ENCODE measurements around the gene SCD5. TPM values are rescaled to one million over a fixed set of nuclear protein-coding genes. Genes with fewer than 3 reads are reported as not detected.
"Not testable (repeated sequence)": the region's sequence is repeated elsewhere in the genome, so short reads cannot be mapped to it uniquely, and the experiment has no call there.

Gene SCD5
- polyA plus RNA-seq, 1 donor = 68.1 TPM

- Histone ChIP-seq H3K4me1 (ENCODE audit: control insufficient read depth, insufficient read depth, low read length) (no peaks in the 10 kb centered on the region), H3K36me3 (ENCODE audit: control insufficient read depth, insufficient read depth, low read length) (peaks cover 62% of the 10 kb centered on the region), H3K9me3 (ENCODE audit: control insufficient read depth, low read depth, low read length) (no peaks in the 10 kb centered on the region), H3K4me3 (ENCODE audit: low read length) (no peak overlapping the region), H3K27me3 (ENCODE audit: control insufficient read depth, insufficient read depth, low read length) (no peaks in the 10 kb centered on the region), H3K27ac (ENCODE audit: low read length) (no peak overlapping the region)
- no CpG with 5 or more reads among the region's 2 CpGs for WGBS (ENCODE audit: insufficient coverage, low lambda C conversion rate)
- no peak for DNase-seq
Observed at GRCh38 chr4:82818664-82819662, 20.4 kb upstream of the SCD5 start.

DNA sequence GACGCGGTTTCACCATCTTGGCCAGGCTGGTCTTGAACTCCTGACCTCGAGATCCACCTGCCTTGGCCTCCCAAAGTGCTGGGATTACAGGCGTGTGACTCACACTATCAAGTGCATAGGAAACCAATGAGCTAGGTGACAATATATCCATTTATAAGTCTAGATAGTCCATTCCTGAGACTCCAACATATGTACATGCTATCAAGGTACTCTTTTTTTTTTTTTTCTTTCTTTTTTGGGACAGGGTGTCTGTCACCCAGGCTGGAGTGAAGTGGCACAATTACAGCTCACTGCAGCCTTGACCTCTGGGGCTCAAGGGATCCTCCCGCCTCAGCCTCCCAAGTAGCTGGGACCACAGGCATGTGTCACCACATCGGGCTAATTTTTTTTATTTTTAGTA lies 18.3 kb upstream of the SCD5 start:
- peaks cover 43% of the 10 kb centered on the region for H3K36me3 ChIP-seq (ENCODE audit: control insufficient read depth, insufficient read depth, low read length)
- not testable (repeated sequence) for H3K4me3 ChIP-seq (ENCODE audit: low read length); H3K27me3 ChIP-seq (ENCODE audit: control insufficient read depth, insufficient read depth, low read length); H3K4me1 ChIP-seq (ENCODE audit: control insufficient read depth, insufficient read depth, low read length); DNase-seq; H3K9me3 ChIP-seq (ENCODE audit: control insufficient read depth, low read depth, low read length); H3K27ac ChIP-seq (ENCODE audit: low read length)
- WGBS (ENCODE audit: insufficient coverage, low lambda C conversion rate) = 100% methylated on average over 2 of the region's 6 CpGs

DNA sequence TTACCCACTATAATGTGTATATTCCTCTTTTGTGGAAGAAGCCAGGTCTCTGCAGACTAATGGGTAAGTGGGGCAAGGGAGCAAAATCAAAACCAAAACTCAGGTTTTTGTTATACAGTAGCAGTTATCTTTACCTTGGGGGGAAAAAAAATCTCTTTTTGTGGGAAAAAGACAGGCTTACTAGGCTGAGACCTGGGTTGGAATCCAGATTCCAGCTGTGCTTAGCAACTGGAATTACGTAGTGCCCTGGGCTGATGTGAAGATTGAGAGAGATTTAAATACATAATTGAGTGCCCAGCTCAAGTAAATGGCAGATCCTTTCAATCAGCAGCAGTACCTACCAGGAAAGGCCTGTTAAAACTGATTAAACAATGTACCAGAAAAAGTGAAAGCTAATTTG lies 15.4 kb upstream of the SCD5 start:
- H3K27ac ChIP-seq (ENCODE audit: low read length) = no peak overlapping the region
- no peak overlapping the region for H3K4me3 ChIP-seq (ENCODE audit: low read length)
- H3K9me3 ChIP-seq (ENCODE audit: control insufficient read depth, low read depth, low read length) = no peaks in the 10 kb centered on the region
- no CpG with 5 or more reads among the region's 1 CpG for WGBS (ENCODE audit: insufficient coverage, low lambda C conversion rate)
- peaks cover 20% of the 10 kb centered on the region for H3K36me3 ChIP-seq (ENCODE audit: control insufficient read depth, insufficient read depth, low read length)
- no peak for DNase-seq
- H3K4me1 ChIP-seq (ENCODE audit: control insufficient read depth, insufficient read depth, low read length) = no peaks in the 10 kb centered on the region
- H3K27me3 ChIP-seq (ENCODE audit: control insufficient read depth, insufficient read depth, low read length) = no peaks in the 10 kb centered on the region

- Histone ChIP-seq H3K4me1 (ENCODE audit: control insufficient read depth, insufficient read depth, low read length) (no peaks in the 10 kb centered on the region), H3K27me3 (ENCODE audit: control insufficient read depth, insufficient read depth, low read length) (no peaks in the 10 kb centered on the region), H3K4me3 (ENCODE audit: low read length) (no peak overlapping the region), H3K9me3 (ENCODE audit: control insufficient read depth, low read depth, low read length) (no peaks in the 10 kb centered on the region), H3K36me3 (ENCODE audit: control insufficient read depth, insufficient read depth, low read length) (peaks cover 2% of the 10 kb centered on the region), H3K27ac (ENCODE audit: low read length) (no peak overlapping the region)
- 30% methylated on average over 5 of the region's 6 CpGs for WGBS (ENCODE audit: insufficient coverage, low lambda C conversion rate)
- peak in 1 of 2 donors; percentile 31 for DNase-seq
Observed at GRCh38 chr4:82811838-82812341, 13.3 kb upstream of the SCD5 start.

GRCh38 chr4:82811392-82811791 lies 12.8 kb upstream of the SCD5 start:
- no peak overlapping the region for H3K4me3 ChIP-seq (ENCODE audit: low read length)
- peak in 1 of 2 donors; percentile 33 for DNase-seq
- no peaks in the 10 kb centered on the region for H3K4me1 ChIP-seq (ENCODE audit: control insufficient read depth, insufficient read depth, low read length)
- H3K27me3 ChIP-seq (ENCODE audit: control insufficient read depth, insufficient read depth, low read length) = no peaks in the 10 kb centered on the region
- H3K9me3 ChIP-seq (ENCODE audit: control insufficient read depth, low read depth, low read length) = no peaks in the 10 kb centered on the region
- no CpG with 5 or more reads among the region's 1 CpG for WGBS (ENCODE audit: insufficient coverage, low lambda C conversion rate)
- no peak overlapping the region for H3K27ac ChIP-seq (ENCODE audit: low read length)
- H3K36me3 ChIP-seq (ENCODE audit: control insufficient read depth, insufficient read depth, low read length) = no peaks in the 10 kb centered on the region

DNA sequence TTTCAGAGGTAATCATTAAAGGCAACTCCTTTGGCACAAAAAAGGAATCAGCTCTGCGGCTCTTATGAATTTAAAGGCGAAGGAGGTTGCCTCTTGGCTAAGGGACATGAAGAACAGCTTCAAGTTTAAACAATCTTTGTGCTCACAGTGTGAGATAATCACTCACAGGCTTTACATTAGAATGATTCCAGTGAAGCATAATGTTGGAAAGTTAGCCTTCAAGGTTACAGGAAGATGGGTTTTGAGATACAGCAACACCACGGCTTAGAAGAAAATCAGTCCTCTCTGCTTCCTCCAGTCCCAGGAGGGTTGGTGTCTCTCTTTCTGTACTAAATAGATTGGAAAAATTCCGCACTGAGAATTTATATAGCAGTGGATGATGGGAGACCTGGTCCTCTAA lies 11.6 kb upstream of the SCD5 start:
- no peak overlapping the region for H3K4me3 ChIP-seq (ENCODE audit: low read length)
- no peak for DNase-seq
- H3K9me3 ChIP-seq (ENCODE audit: control insufficient read depth, low read depth, low read length) = no peaks in the 10 kb centered on the region
- WGBS (ENCODE audit: insufficient coverage, low lambda C conversion rate) = no CpG with 5 or more reads among the region's 4 CpGs
- H3K27me3 ChIP-seq (ENCODE audit: control insufficient read depth, insufficient read depth, low read length) = no peaks in the 10 kb centered on the region
- H3K27ac ChIP-seq (ENCODE audit: low read length) = no peak overlapping the region
- H3K36me3 ChIP-seq (ENCODE audit: control insufficient read depth, insufficient read depth, low read length) = no peaks in the 10 kb centered on the region
- no peaks in the 10 kb centered on the region for H3K4me1 ChIP-seq (ENCODE audit: control insufficient read depth, insufficient read depth, low read length)

DNA sequence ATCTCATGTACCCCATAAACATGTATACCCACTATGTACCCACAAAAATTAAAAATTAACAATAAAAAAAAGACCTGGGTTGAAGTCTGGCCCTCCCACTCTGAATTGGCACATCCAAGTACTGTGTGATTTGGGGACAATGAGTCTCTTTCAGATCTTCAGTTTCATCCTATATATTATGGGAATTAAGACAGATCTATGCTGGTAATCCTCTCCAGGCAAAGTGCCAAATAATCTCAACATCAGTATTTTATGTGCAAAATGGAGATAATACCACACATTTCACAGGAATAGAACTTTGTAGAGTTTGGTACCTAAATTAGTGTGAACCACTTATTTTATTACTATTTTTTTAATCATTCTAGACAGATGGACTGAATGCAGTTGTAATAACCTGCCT lies 11.0 kb upstream of the SCD5 start:
- Histone ChIP-seq H3K4me1 (ENCODE audit: control insufficient read depth, insufficient read depth, low read length) (no peaks in the 10 kb centered on the region), H3K9me3 (ENCODE audit: control insufficient read depth, low read depth, low read length) (no peaks in the 10 kb centered on the region), H3K36me3 (ENCODE audit: control insufficient read depth, insufficient read depth, low read length) (no peaks in the 10 kb centered on the region), H3K27me3 (ENCODE audit: control insufficient read depth, insufficient read depth, low read length) (no peaks in the 10 kb centered on the region), H3K4me3 (ENCODE audit: low read length) (no peak overlapping the region), H3K27ac (ENCODE audit: low read length) (no peak overlapping the region)
- no peak for DNase-seq

GRCh38 chr4:82803746-82804145 lies 5.2 kb upstream of the SCD5 start:
- no peak overlapping the region for H3K27ac ChIP-seq (ENCODE audit: low read length)
- no peak for DNase-seq
- no peak overlapping the region for H3K4me3 ChIP-seq (ENCODE audit: low read length)
- WGBS (ENCODE audit: insufficient coverage, low lambda C conversion rate) = no CpG with 5 or more reads among the region's 4 CpGs
- peaks cover 2% of the 10 kb centered on the region for H3K27me3 ChIP-seq (ENCODE audit: control insufficient read depth, insufficient read depth, low read length)
- H3K36me3 ChIP-seq (ENCODE audit: control insufficient read depth, insufficient read depth, low read length) = no peaks in the 10 kb centered on the region
- no peaks in the 10 kb centered on the region for H3K4me1 ChIP-seq (ENCODE audit: control insufficient read depth, insufficient read depth, low read length)
- H3K9me3 ChIP-seq (ENCODE audit: control insufficient read depth, low read depth, low read length) = no peaks in the 10 kb centered on the region

DNA sequence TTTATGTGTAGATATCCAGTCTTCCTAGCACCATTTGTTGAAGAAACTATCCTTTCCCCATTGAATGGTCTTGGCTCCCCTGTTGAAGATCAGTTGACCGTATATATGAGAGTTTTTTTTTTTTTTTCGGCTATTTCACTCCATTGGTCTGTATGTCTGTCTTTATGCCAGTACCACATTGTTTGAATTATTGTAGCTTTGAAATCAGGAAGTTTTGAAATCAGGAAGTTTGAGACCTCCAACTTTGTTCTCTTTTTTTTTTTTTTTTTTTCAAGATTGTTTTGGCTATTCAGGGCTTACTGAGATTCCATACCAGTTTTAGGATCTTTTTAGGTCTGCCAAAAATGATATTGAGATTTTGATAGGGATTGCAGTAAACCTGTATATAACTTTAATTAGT lies 4.3 kb upstream of the SCD5 start:
- no CpG with 5 or more reads among the region's 2 CpGs for WGBS (ENCODE audit: insufficient coverage, low lambda C conversion rate)
- H3K36me3 ChIP-seq (ENCODE audit: control insufficient read depth, insufficient read depth, low read length) = no peaks in the 10 kb centered on the region
- H3K27ac ChIP-seq (ENCODE audit: low read length) = no peak overlapping the region
- H3K27me3 ChIP-seq (ENCODE audit: control insufficient read depth, insufficient read depth, low read length) = peaks cover 2% of the 10 kb centered on the region
- DNase-seq = no peak
- H3K4me3 ChIP-seq (ENCODE audit: low read length) = no peak overlapping the region
- no peaks in the 10 kb centered on the region for H3K4me1 ChIP-seq (ENCODE audit: control insufficient read depth, insufficient read depth, low read length)
- H3K9me3 ChIP-seq (ENCODE audit: control insufficient read depth, low read depth, low read length) = no peaks in the 10 kb centered on the region

GRCh38 chr4:82801910-82802521 lies 3.4 kb upstream of the SCD5 start:
- WGBS (ENCODE audit: insufficient coverage, low lambda C conversion rate) = no CpG with 5 or more reads among the region's 3 CpGs
- peaks cover 2% of the 10 kb centered on the region for H3K27me3 ChIP-seq (ENCODE audit: control insufficient read depth, insufficient read depth, low read length)
- H3K9me3 ChIP-seq (ENCODE audit: control insufficient read depth, low read depth, low read length) = no peaks in the 10 kb centered on the region
- no peak for DNase-seq
- no peak overlapping the region for H3K4me3 ChIP-seq (ENCODE audit: low read length)
- H3K36me3 ChIP-seq (ENCODE audit: control insufficient read depth, insufficient read depth, low read length) = no peaks in the 10 kb centered on the region
- H3K27ac ChIP-seq (ENCODE audit: low read length) = no peak overlapping the region
- H3K4me1 ChIP-seq (ENCODE audit: control insufficient read depth, insufficient read depth, low read length) = no peaks in the 10 kb centered on the region

Measured in large intestine (tissue), 3 donors.